Central memory CD8-positive, alpha-beta T cell (primary cell): ENCODE measurements around the gene DDX24.

Source experiments
- ATAC-seq: fragments of 150-1000 bp; cut with Tn5 transposase; replicated peaks from 2 replicates; pipeline ENCODE4 v1.10.0; 2022; ENCODE audit warnings: mild to moderate bottlenecking, moderate FRiP score, moderate number of reproducible peaks; ENCODE audit not compliant: poor library complexity, severe bottlenecking; ENCODE audit errors: extremely low read depth
- DNase-seq, 2 donors: peaks; one replicate each; pipeline ENCODE4 v3.0.0; 2021; ENCODE audit warnings: low spot score in 2 of 2
- H3K27ac Mint-ChIP-seq: one replicate; pipeline ENCODE4 v1.8.0; 2022; ENCODE audit warnings: low read depth, mild to moderate bottlenecking, moderate library complexity, mixed read lengths
- H3K27me3 Mint-ChIP-seq: one replicate; pipeline ENCODE4 v1.8.0; 2022; ENCODE audit warnings: mixed read lengths
- H3K36me3 Mint-ChIP-seq: one replicate; pipeline ENCODE4 v1.8.0; 2022; ENCODE audit warnings: mild to moderate bottlenecking, moderate library complexity, mixed read lengths; ENCODE audit not compliant: insufficient read depth
- H3K4me1 Mint-ChIP-seq: one replicate; pipeline ENCODE4 v1.8.0; 2022; ENCODE audit warnings: mixed read lengths
- H3K4me3 Mint-ChIP-seq: one replicate; pipeline ENCODE4 v1.8.0; 2022; ENCODE audit warnings: mild to moderate bottlenecking, moderate library complexity, mixed read lengths
- H3K9me3 Mint-ChIP-seq: one replicate; pipeline ENCODE4 v1.8.0; 2022; ENCODE audit warnings: mixed read lengths

The DDX24 gene

DNA sequence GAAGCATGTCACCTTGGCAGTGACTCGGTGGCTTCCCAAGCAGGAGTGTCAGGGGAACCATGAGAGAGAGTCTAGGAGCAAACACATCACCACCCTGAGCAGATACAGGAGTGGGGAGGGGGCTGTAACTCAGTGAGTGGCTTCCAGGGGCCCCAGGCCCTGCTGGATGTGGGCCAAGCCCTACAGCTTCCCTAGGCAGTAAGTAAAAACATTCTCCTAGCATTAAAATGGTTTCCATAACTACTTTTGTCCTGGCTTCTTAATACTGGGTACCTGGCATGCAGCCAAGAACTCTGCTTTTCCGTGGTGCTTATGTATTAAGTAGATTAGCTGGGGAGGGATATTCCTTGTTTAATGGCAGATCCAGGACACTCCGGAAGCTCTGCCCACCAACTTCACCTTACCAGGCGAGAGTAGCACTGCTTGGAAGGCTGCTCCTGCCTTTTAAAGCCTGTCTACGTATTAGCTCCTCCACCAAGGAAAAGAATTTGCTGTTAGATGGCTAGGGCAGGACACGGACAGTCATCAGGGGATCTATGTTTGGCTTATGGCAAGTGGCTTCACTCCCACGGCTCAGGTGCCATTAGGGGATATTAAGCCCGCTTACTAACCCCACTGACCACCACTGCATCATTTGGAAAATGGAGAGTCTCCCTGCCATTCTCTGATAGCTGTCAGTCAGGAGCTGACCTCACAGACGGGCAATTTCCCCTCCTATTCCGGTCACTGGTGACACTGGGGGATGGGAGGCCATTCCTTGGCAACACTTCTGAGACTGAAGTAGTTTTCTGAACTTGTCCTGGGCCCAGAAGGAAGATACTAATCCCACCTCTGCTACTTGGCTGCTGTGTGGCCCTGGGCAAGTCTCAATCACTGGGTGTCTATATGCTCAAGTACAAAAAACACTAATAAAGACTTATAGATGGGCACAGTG, 32.0 kb downstream of the DDX24 start:
- Mint-ChIP-seq H3K27ac (no peak overlapping the region), H3K36me3 (peaks cover 85% of the 10 kb centered on the region), H3K4me1 (peaks cover 19% of the 10 kb centered on the region), H3K9me3 (no peaks in the 10 kb centered on the region), H3K27me3 (no peaks in the 10 kb centered on the region), H3K4me3 (no peak overlapping the region)
- DNase-seq (peak in 1 of 2 donors; percentile 11), ATAC-seq (no peak)

GRCh38 chr14:94047581-94047980, 33.4 kb downstream of the DDX24 start:
- Mint-ChIP-seq H3K27ac (no peak overlapping the region), H3K4me3 (no peak overlapping the region), H3K4me1 (peaks cover 18% of the 10 kb centered on the region), H3K27me3 (no peaks in the 10 kb centered on the region), H3K36me3 (peaks cover 81% of the 10 kb centered on the region), H3K9me3 (no peaks in the 10 kb centered on the region)
- ATAC-seq (no peak), DNase-seq (no peak)

- Mint-ChIP-seq H3K4me1 (peaks cover 18% of the 10 kb centered on the region), H3K27me3 (no peaks in the 10 kb centered on the region), H3K27ac (no peak overlapping the region), H3K36me3 (peaks cover 75% of the 10 kb centered on the region), H3K4me3 (no peak overlapping the region), H3K9me3 (no peaks in the 10 kb centered on the region)
- DNase-seq = no peak
- ATAC-seq = no peak
These were observed 34.2 kb downstream of the DDX24 start for GRCh38 chr14:94046696-94047250.

- peaks cover 9% of the 10 kb centered on the region for H3K4me1 Mint-ChIP-seq
- no peaks in the 10 kb centered on the region for H3K27me3 Mint-ChIP-seq
- ATAC-seq = no peak
- no peaks in the 10 kb centered on the region for H3K9me3 Mint-ChIP-seq
- DNase-seq = no peak
- H3K4me3 Mint-ChIP-seq = no peak overlapping the region
- peak overlapping the region; percentile 15 for H3K27ac Mint-ChIP-seq
- H3K36me3 Mint-ChIP-seq = peaks cover 72% of the 10 kb centered on the region
These were observed 35.2 kb downstream of the DDX24 start for GRCh38 chr14:94045563-94046345.

DNA sequence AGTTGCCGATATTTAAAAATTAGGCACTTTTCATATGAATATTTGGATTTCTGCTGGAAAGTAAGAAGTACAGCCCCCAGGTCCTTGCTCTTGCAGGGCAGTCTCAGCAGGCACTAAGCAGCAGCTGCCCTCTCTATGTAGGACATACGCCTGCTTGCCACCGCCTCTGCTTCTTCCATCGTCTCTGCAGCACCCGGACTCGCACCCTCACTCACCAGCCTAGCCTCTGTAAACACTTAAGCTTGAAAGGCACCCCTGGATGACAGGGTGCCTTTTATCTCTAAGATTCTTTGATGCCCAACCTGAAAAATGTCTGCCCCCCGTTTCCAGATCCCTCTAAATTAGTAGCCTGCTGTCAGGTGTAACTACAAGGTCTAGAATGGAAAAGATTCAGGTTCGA, 35.9 kb downstream of the DDX24 start:
- peaks cover 67% of the 10 kb centered on the region for H3K36me3 Mint-ChIP-seq
- ATAC-seq = no peak
- H3K4me3 Mint-ChIP-seq = no peak overlapping the region
- H3K4me1 Mint-ChIP-seq = peaks cover 7% of the 10 kb centered on the region
- H3K27ac Mint-ChIP-seq = peak overlapping the region; percentile 15
- DNase-seq = no peak
- H3K9me3 Mint-ChIP-seq = no peaks in the 10 kb centered on the region
- H3K27me3 Mint-ChIP-seq = no peaks in the 10 kb centered on the region

DNA sequence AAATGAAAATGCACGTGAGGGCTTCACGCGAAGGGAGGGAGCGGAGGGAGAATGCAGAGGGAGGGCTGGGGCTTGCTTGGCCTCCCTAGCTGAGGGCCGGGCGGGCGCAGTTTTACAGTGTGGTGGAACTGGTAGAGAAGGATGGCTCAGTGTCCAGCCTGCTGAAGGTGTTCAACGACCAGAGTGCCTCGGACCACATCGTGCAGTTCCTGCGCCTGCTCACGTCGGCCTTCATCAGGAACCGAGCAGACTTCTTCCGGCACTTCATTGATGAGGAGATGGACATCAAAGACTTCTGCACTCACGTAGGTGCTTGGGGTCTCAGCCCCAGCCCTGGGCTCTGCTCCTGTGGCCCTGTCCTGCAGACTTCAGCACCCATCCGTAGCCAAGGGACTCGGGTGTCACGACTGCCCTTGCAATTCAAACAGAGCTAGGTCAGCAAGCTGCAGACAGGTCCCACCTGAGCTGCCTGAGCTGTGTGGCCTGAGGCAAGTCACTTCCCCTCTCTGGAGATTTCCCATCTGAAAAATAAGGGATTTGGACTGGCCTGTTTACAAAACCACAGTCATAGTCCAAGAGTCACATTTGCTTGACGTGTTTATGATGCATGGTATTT, 36.4 kb downstream of the DDX24 start:
- peaks cover 7% of the 10 kb centered on the region for H3K4me1 Mint-ChIP-seq
- H3K27me3 Mint-ChIP-seq = no peaks in the 10 kb centered on the region
- peaks cover 62% of the 10 kb centered on the region for H3K36me3 Mint-ChIP-seq
- ATAC-seq (no peak), DNase-seq (no peak)
- H3K4me3 Mint-ChIP-seq = no peak overlapping the region
- no peaks in the 10 kb centered on the region for H3K9me3 Mint-ChIP-seq
- H3K27ac Mint-ChIP-seq = peak overlapping the region; percentile 15

GRCh38 chr14:94043756-94044475, 37.1 kb downstream of the DDX24 start:
- H3K9me3 Mint-ChIP-seq = no peaks in the 10 kb centered on the region

GRCh38 chr14:94043111-94043755, 37.8 kb downstream of the DDX24 start:
- no peaks in the 10 kb centered on the region for H3K27me3 Mint-ChIP-seq
- peaks cover 51% of the 10 kb centered on the region for H3K36me3 Mint-ChIP-seq
- H3K27ac Mint-ChIP-seq = no peak overlapping the region
- H3K4me1 Mint-ChIP-seq = peaks cover 7% of the 10 kb centered on the region
- H3K4me3 Mint-ChIP-seq = no peak overlapping the region
- DNase-seq (no peak), ATAC-seq (no peak)
- H3K9me3 Mint-ChIP-seq = no peaks in the 10 kb centered on the region

More at GRCh38 chr14:94043756-94044475, 37.1 kb downstream of the DDX24 start:
- ATAC-seq = no peak
- no peak overlapping the region for H3K4me3 Mint-ChIP-seq
- H3K4me1 Mint-ChIP-seq = peaks cover 7% of the 10 kb centered on the region
- H3K27me3 Mint-ChIP-seq = no peaks in the 10 kb centered on the region
- peaks cover 57% of the 10 kb centered on the region for H3K36me3 Mint-ChIP-seq
- H3K27ac Mint-ChIP-seq = no peak overlapping the region
- no peak for DNase-seq

GRCh38 chr14:94042433-94043091, 38.4 kb downstream of the DDX24 start:
- DNase-seq (no peak), ATAC-seq (no peak)
- Mint-ChIP-seq H3K27me3 (no peaks in the 10 kb centered on the region), H3K27ac (no peak overlapping the region), H3K9me3 (no peaks in the 10 kb centered on the region), H3K4me1 (peaks cover 7% of the 10 kb centered on the region), H3K4me3 (no peak overlapping the region), H3K36me3 (peaks cover 44% of the 10 kb centered on the region)

DNA sequence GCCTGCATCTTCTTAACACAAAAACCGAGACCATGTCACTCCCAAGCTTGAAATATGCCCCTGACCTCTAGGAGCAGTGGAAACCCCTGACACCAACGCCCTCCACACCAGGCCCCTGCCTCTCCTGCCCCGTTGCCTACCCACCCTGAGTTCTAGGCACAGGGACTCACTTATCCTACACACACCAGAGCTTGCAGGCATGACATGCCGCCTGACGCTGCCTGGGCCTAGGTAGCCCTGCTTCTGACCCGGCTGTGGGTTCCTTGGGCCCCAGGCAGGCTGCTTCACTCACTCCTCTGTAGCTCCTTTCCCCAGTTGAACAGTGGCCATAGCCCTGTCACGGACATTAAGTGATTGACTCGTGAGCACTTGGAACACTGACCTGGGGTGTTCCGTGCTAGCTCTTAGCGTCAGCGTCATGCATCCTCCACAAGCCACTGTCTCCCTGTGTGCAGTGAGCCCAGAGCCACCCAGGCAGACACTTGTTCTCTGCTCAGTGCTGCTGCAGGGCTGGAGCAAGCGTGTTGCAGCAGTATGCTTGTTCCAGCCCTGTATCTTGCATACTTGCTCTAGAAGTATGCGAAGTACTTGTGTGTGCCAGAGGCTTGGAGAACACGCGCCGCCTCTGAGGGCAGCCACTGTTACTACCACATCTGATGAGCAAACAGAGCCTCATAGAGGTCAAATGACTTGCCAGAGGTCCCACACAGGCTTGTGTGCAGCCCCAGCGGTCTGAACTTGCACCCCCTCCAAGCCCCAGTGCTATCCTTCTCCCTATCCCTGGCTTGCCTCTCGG, 39.3 kb downstream of the DDX24 start:
- H3K4me1 Mint-ChIP-seq = peaks cover 10% of the 10 kb centered on the region
- H3K36me3 Mint-ChIP-seq = peaks cover 36% of the 10 kb centered on the region
- H3K9me3 Mint-ChIP-seq = no peaks in the 10 kb centered on the region
- no peak overlapping the region for H3K27ac Mint-ChIP-seq
- ATAC-seq = no peak
- H3K27me3 Mint-ChIP-seq = no peaks in the 10 kb centered on the region
- no peak for DNase-seq
- H3K4me3 Mint-ChIP-seq = no peak overlapping the region

DNA sequence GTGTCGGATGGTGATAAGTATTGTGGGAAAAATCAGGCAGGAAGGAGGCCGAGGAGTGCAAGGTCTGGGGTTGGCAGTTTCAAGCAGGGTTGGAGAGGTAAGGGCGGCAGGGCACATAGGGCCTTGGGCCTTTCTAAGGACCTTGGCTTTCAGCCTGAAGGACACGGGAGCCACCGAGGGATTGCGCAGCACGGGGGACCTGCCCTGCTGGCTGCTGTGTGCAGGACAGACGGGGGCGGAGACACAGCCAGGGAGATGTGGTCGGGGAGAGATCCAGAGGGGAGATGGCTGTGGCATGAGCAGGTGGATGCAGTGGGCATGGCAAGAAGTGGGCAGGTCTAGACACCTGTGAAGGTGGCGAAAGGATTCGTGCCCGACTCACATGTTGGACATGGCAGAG, 40.2 kb downstream of the DDX24 start:
- Mint-ChIP-seq H3K4me3 (no peak overlapping the region), H3K4me1 (peaks cover 13% of the 10 kb centered on the region), H3K27ac (peak overlapping the region; percentile 18), H3K27me3 (no peaks in the 10 kb centered on the region), H3K36me3 (peaks cover 35% of the 10 kb centered on the region), H3K9me3 (no peaks in the 10 kb centered on the region)
- DNase-seq (no peak), ATAC-seq (no peak)
